ENCODE data around the gene E2F1.
"Not testable (repeated sequence)": the region's sequence is repeated elsewhere in the genome, so short reads cannot be mapped to it uniquely, and the experiment has no call there.

Gene E2F1

GRCh38 chr20:33656783-33657703, 29.1 kb downstream of the E2F1 start:
- DNase-seq: no peak

- no peak for DNase-seq
These were observed 30.0 kb downstream of the E2F1 start for GRCh38 chr20:33656010-33656782.

GRCh38 chr20:33655164-33655563, 31.0 kb downstream of the E2F1 start:
- DNase-seq: no peak

GRCh38 chr20:33654680-33655161, 31.5 kb downstream of the E2F1 start:
- DNase-seq: peak; percentile 76

- DNase-seq: peak; percentile 99
These were observed 32.1 kb downstream of the E2F1 start for GRCh38 chr20:33653900-33654596.

- peak; percentile 86 for DNase-seq
These were observed 32.8 kb downstream of the E2F1 start for GRCh38 chr20:33653218-33653899.

- DNase-seq: no peak
These were observed 34.6 kb downstream of the E2F1 start for GRCh38 chr20:33651562-33652048.

GRCh38 chr20:33650753-33651561, 35.2 kb downstream of the E2F1 start:
- DNase-seq: peak; percentile 66

- no peak for DNase-seq
These were observed 36.0 kb downstream of the E2F1 start for GRCh38 chr20:33650111-33650752.

- no peak for DNase-seq
These were observed 36.9 kb downstream of the E2F1 start for GRCh38 chr20:33649201-33649681.

- DNase-seq: no peak
These were observed 37.7 kb downstream of the E2F1 start for GRCh38 chr20:33648396-33649004.

- no peak for DNase-seq
These were observed 38.4 kb downstream of the E2F1 start for GRCh38 chr20:33647603-33648395.

GRCh38 chr20:33646959-33647602, 39.1 kb downstream of the E2F1 start:
- not testable (repeated sequence) for DNase-seq

- no peak for DNase-seq
These were observed 40.0 kb downstream of the E2F1 start for GRCh38 chr20:33646191-33646590.

GRCh38 chr20:33645396-33645795, 40.8 kb downstream of the E2F1 start:
- no peak for DNase-seq

GRCh38 chr20:33645072-33645358, 41.2 kb downstream of the E2F1 start:
- no peak for DNase-seq

GRCh38 chr20:33644313-33645071, 41.7 kb downstream of the E2F1 start:
- DNase-seq: no peak

- no peak for DNase-seq
These were observed 45.9 kb downstream of the E2F1 start for GRCh38 chr20:33640287-33640686.
